Aorta (tissue), 5 donors: ENCODE results near the gene ITM2C. TPM values are rescaled to one million over a fixed set of nuclear protein-coding genes. Genes with fewer than 3 reads are reported as not detected.

Experiments
- ATAC-seq: fragments of 200-7000 bp; cut with Tn5 transposase; one replicate; pipeline ENCODE4 v1.9.1; 2022; ENCODE audit warnings: moderate library complexity; ENCODE audit not compliant: low FRiP score
- DNase-seq, 2 donors: peaks; one replicate each; pipeline ENCODE4 v3.0.0-alpha.2; 2020
- H3K27ac ChIP-seq, 2 donors: one replicate each; pipeline ENCODE4 v1.5.1; 2013; ENCODE audit warnings: low read length in 2 of 2, mild to moderate bottlenecking in 2 of 2, moderate library complexity in 2 of 2, control low read depth in 1 of 2, inconsistent platforms in 1 of 2, low read depth in 1 of 2
- H3K27me3 ChIP-seq, 2 donors: one replicate each; pipeline ENCODE4 v1.6.1; 2013; ENCODE audit warnings: control low read depth in 1 of 2, low read length in 1 of 2, mild to moderate bottlenecking in 1 of 2, moderate library complexity in 1 of 2; ENCODE audit not compliant: insufficient read depth in 2 of 2, control insufficient read depth in 1 of 2
- H3K36me3 ChIP-seq, 2 donors: one replicate each; pipeline ENCODE4 v1.6.1; 2013; ENCODE audit warnings: control low read depth in 1 of 2, low read length in 1 of 2, mild to moderate bottlenecking in 1 of 2; ENCODE audit not compliant: insufficient read depth in 2 of 2, control insufficient read depth in 1 of 2
- H3K4me1 ChIP-seq, 2 donors: one replicate each; pipeline ENCODE4 v1.6.1; 2013; ENCODE audit warnings: low read length in 2 of 2, control low read depth in 1 of 2, mild to moderate bottlenecking in 1 of 2, moderate library complexity in 1 of 2; ENCODE audit not compliant: insufficient read depth in 2 of 2, control insufficient read depth in 1 of 2
- H3K4me3 ChIP-seq, 2 donors: one replicate each; pipeline ENCODE4 v1.5.1; 2013; ENCODE audit warnings: low read length in 2 of 2, control low read depth in 1 of 2, mild to moderate bottlenecking in 1 of 2
- H3K9me3 ChIP-seq: one replicate; pipeline ENCODE4 v1.6.1; 2013; ENCODE audit warnings: mild to moderate bottlenecking, low read length; ENCODE audit not compliant: control insufficient read depth
- whole genome bisulfite sequencing, 2 donors: extraction: QIAGEN DNeasy Blood & Tissue Kit; methylation state at CpG; one replicate each; pipeline ENCODE4 v1.1.7; 2013; 5-methylcytosine and 5-hydroxymethylcytosine counted together
- intact Hi-C, 2 donors: fragments of 100-400 bp; cut with DNase I; formaldehyde crosslinking; loops; one replicate each; pipeline versions ENCODE4 v1.14.2 to v1.15.0; 2022
- polyA plus RNA-seq, 2 donors: library from polyadenylated mRNA; stranded (reverse); fragments of 200-250 nt; gene quantifications; one replicate each; pipeline ENCODE4 v1.2.3, GENCODE V29; 2013
- total RNA-seq, 2 donors: library from RNA; stranded (reverse); fragmentation: NEBNext Ultra II Directional; extraction: Animal tissue kit (Norgen Biotek cat#: 25700); gene quantifications; one replicate each; pipeline ENCODE4 v1.2.1, GENCODE V29; 2021
- donor health status: healthy with polysubstance abuse.
- donor health status: Bipolar disorder and iron deficiency.
- donor health status: DM: no; HTN: no; CAD: no.
- donor health status: DM: no; HTN: no; CAD: no.
- donor health status: DM: yes; HTN: yes; CAD: no.

The ITM2C gene
- total and polyA plus RNA-seq, 4 donors = 59.6 to 117 (median 90.5) TPM

- H3K4me1 ChIP-seq = no peaks in the 10 kb centered on the region
- H3K4me3 ChIP-seq = no peak overlapping the region
- ATAC-seq = no peak
- intact Hi-C loops = loop anchor here in 1 of 2 donors (10.0 kb wide), 1 partner anchor 80 kb away; no protein-coding TSS in a partner anchor
- DNase-seq = peak in 1 of 2 donors; percentile 57
- H3K9me3 ChIP-seq = no peaks in the 10 kb centered on the region
- H3K27me3 ChIP-seq = no peaks in the 10 kb centered on the region
- H3K36me3 ChIP-seq = no peaks in the 10 kb centered on the region
- WGBS, 2 donors = 85 to 86% methylated on average over 15 of the region's 15 CpGs
- no peak overlapping the region for H3K27ac ChIP-seq
These were observed 40.2 kb downstream of the ITM2C start for GRCh38 chr2:230904856-230905447.

GRCh38 chr2:230905448-230906421 lies 41.0 kb downstream of the ITM2C start:
- Histone ChIP-seq H3K27ac (no peak overlapping the region), H3K27me3 (no peaks in the 10 kb centered on the region), H3K4me3 (no peak overlapping the region), H3K36me3 (no peaks in the 10 kb centered on the region), H3K9me3 (no peaks in the 10 kb centered on the region), H3K4me1 (no peaks in the 10 kb centered on the region)
- intact Hi-C loops = loop anchor here in 1 of 2 donors (10.0 kb wide), 1 partner anchor 79 kb away; no protein-coding TSS in a partner anchor
- DNase-seq (peak in 1 of 2 donors; percentile 45), ATAC-seq (no peak)
- 71 to 74% methylated on average over 18 of the region's 18 CpGs for WGBS, 2 donors

GRCh38 chr2:230906471-230907230 lies 41.9 kb downstream of the ITM2C start:
- ATAC-seq (no peak), DNase-seq (peak; percentile 20 to 52)
- Histone ChIP-seq H3K36me3 (no peaks in the 10 kb centered on the region), H3K4me1 (no peaks in the 10 kb centered on the region), H3K27ac (no peak overlapping the region), H3K4me3 (no peak overlapping the region), H3K27me3 (no peaks in the 10 kb centered on the region), H3K9me3 (no peaks in the 10 kb centered on the region)
- WGBS, 2 donors = 94% methylated on average over 15 of the region's 15 CpGs
- intact Hi-C loops = loop anchor here in 1 of 2 donors (10.0 kb wide), 1 partner anchor 78 kb away; no protein-coding TSS in a partner anchor

- Histone ChIP-seq H3K4me3 (no peak overlapping the region), H3K9me3 (no peaks in the 10 kb centered on the region), H3K27me3 (no peaks in the 10 kb centered on the region), H3K36me3 (no peaks in the 10 kb centered on the region), H3K4me1 (no peaks in the 10 kb centered on the region), H3K27ac (no peak overlapping the region)
- WGBS, 2 donors = 93% methylated on average over 16 of the region's 16 CpGs
- ATAC-seq (no peak), DNase-seq (peak; percentile 31 to 51)
- intact Hi-C loops = loop anchor here in 1 of 2 donors (10.0 kb wide), 1 partner anchor 77 kb away; no protein-coding TSS in a partner anchor
These were observed 42.8 kb downstream of the ITM2C start for GRCh38 chr2:230907361-230908091.

GRCh38 chr2:230908092-230908594 lies 43.4 kb downstream of the ITM2C start:
- Histone ChIP-seq H3K27ac (no peak overlapping the region), H3K36me3 (no peaks in the 10 kb centered on the region), H3K4me1 (no peaks in the 10 kb centered on the region), H3K27me3 (no peaks in the 10 kb centered on the region), H3K4me3 (no peak overlapping the region), H3K9me3 (no peaks in the 10 kb centered on the region)
- ATAC-seq (no peak), DNase-seq (peak in 1 of 2 donors; percentile 15)
- 80 to 85% methylated on average over 6 of the region's 6 CpGs for WGBS, 2 donors
- intact Hi-C loops = loop anchor here in 1 of 2 donors (10.0 kb wide), 1 partner anchor 77 kb away; no protein-coding TSS in a partner anchor

GRCh38 chr2:230908595-230909191 lies 44.0 kb downstream of the ITM2C start:
- H3K9me3 ChIP-seq = no peaks in the 10 kb centered on the region
- H3K27ac ChIP-seq = no peak overlapping the region
- no peak for ATAC-seq
- intact Hi-C loops = loop anchor here in 1 of 2 donors (10.0 kb wide), 1 partner anchor 76 kb away; no protein-coding TSS in a partner anchor
- no peaks in the 10 kb centered on the region for H3K27me3 ChIP-seq
- peak; percentile 15 to 45 for DNase-seq
- no peaks in the 10 kb centered on the region for H3K4me1 ChIP-seq
- H3K36me3 ChIP-seq = no peaks in the 10 kb centered on the region
- WGBS, 2 donors = 83% methylated on average over 10 of the region's 10 CpGs
- H3K4me3 ChIP-seq = no peak overlapping the region

- H3K4me3 ChIP-seq = no peak overlapping the region
- WGBS, 2 donors = 94 to 96% methylated on average over 18 of the region's 18 CpGs
- no peaks in the 10 kb centered on the region for H3K36me3 ChIP-seq
- intact Hi-C loops = loop anchor here (5.0 to 10.0 kb wide), 2 partner anchors 75 to 83 kb away; no protein-coding TSS in a partner anchor
- H3K27ac ChIP-seq = no peak overlapping the region
- no peaks in the 10 kb centered on the region for H3K4me1 ChIP-seq
- H3K27me3 ChIP-seq = no peaks in the 10 kb centered on the region
- DNase-seq (peak; percentile 19 to 34), ATAC-seq (no peak)
- H3K9me3 ChIP-seq = no peaks in the 10 kb centered on the region
These were observed 45.3 kb downstream of the ITM2C start for GRCh38 chr2:230909841-230910545.
